ENCODE results near the gene INSC. TPM values are rescaled to one million over a fixed set of nuclear protein-coding genes. Genes with fewer than 3 reads are reported as not detected.

INSC gene
- total and polyA plus RNA-seq, 12 donors = 0.11 to 1.4 (median 0.61) TPM; not detected in 4

- no peaks in the 10 kb centered on the region for H3K4me1 ChIP-seq (replicated peaks in 1 of 2)
- no peaks in the 10 kb centered on the region for H3K9me3 ChIP-seq (replicated peaks in 1 of 3)
- no peaks in the 10 kb centered on the region for H3K36me3 ChIP-seq (replicated peaks in 1 of 2)
- H3K4me3 ChIP-seq = no peak overlapping the region
- TF ChIP-seq, protein P1, sequence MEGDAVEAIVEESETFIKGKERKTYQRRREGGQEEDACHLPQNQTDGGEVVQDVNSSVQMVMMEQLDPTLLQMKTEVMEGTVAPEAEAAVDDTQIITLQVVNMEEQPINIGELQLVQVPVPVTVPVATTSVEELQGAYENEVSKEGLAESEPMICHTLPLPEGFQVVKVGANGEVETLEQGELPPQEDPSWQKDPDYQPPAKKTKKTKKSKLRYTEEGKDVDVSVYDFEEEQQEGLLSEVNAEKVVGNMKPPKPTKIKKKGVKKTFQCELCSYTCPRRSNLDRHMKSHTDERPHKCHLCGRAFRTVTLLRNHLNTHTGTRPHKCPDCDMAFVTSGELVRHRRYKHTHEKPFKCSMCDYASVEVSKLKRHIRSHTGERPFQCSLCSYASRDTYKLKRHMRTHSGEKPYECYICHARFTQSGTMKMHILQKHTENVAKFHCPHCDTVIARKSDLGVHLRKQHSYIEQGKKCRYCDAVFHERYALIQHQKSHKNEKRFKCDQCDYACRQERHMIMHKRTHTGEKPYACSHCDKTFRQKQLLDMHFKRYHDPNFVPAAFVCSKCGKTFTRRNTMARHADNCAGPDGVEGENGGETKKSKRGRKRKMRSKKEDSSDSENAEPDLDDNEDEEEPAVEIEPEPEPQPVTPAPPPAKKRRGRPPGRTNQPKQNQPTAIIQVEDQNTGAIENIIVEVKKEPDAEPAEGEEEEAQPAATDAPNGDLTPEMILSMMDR (IDR thresholded peaks at IDR 0.05) = no peak
- TF ChIP-seq POLR2A (IDR thresholded peaks at IDR 0.05) = no peak
- intact Hi-C loops (cut with DNase I) = no loop called here
- DNase-seq = no peak
- H3K27me3 ChIP-seq = no peaks in the 10 kb centered on the region
- 62 to 74% (median 67%) methylated on average over 5 of the region's 5 CpGs for WGBS, 4 donors
- no peak overlapping the region for H3K27ac ChIP-seq
These were observed 87.9 kb downstream of the INSC start for GRCh38 chr11:15202626-15203025.

GRCh38 chr11:15204711-15205110, 90.0 kb downstream of the INSC start:
- H3K27ac ChIP-seq = no peak overlapping the region
- H3K36me3 ChIP-seq (replicated peaks in 1 of 2) = no peaks in the 10 kb centered on the region
- intact Hi-C loops (cut with DNase I) = loop anchor here (5.0 kb wide), 2 partner anchors 97 to 102 kb away; no protein-coding TSS in a partner anchor
- no peaks in the 10 kb centered on the region for H3K4me1 ChIP-seq (replicated peaks in 1 of 2)
- DNase-seq = no peak
- TF ChIP-seq, protein P1 (IDR thresholded peaks at IDR 0.05) = no peak
- TF ChIP-seq POLR2A (IDR thresholded peaks at IDR 0.05) = no peak
- no peak overlapping the region for H3K4me3 ChIP-seq
- no peaks in the 10 kb centered on the region for H3K27me3 ChIP-seq
- WGBS, 4 donors = 72 to 79% (median 77%) methylated on average over 8 to 10 of the region's 10 CpGs
- no peaks in the 10 kb centered on the region for H3K9me3 ChIP-seq (replicated peaks in 1 of 3)

GRCh38 chr11:15206791-15207190, 92.1 kb downstream of the INSC start:
- TF ChIP-seq, protein P1 (IDR thresholded peaks at IDR 0.05) = no peak
- TF ChIP-seq POLR2A (IDR thresholded peaks at IDR 0.05) = no peak
- Histone ChIP-seq H3K36me3 (replicated peaks in 1 of 2) (no peaks in the 10 kb centered on the region), H3K9me3 (replicated peaks in 1 of 3) (no peaks in the 10 kb centered on the region), H3K27ac (no peak overlapping the region), H3K27me3 (no peaks in the 10 kb centered on the region), H3K4me3 (no peak overlapping the region), H3K4me1 (replicated peaks in 1 of 2) (no peaks in the 10 kb centered on the region)
- intact Hi-C loops (cut with DNase I) = loop anchor here (5.0 kb wide), 2 partner anchors 99 to 104 kb away; no protein-coding TSS in a partner anchor
- WGBS, 4 donors = 74 to 88% (median 83%) methylated on average over 2 of the region's 2 CpGs
- no peak for DNase-seq

GRCh38 chr11:15208378-15209222, 93.9 kb downstream of the INSC start:
- Histone ChIP-seq H3K36me3 (replicated peaks in 1 of 2) (no peaks in the 10 kb centered on the region), H3K4me3 (no peak overlapping the region), H3K9me3 (replicated peaks in 1 of 3) (no peaks in the 10 kb centered on the region), H3K27me3 (no peaks in the 10 kb centered on the region), H3K4me1 (replicated peaks in 1 of 2) (no peaks in the 10 kb centered on the region), H3K27ac (no peak overlapping the region)
- no peak for TF ChIP-seq POLR2A (IDR thresholded peaks at IDR 0.05)
- TF ChIP-seq, protein P1 (IDR thresholded peaks at IDR 0.05) = peak; percentile 74 to 90 (median 85)
- DNase-seq = peak; percentile 55 to 80 (median 72)
- 10 to 28% (median 18%) methylated on average over 3 to 10 of the region's 10 CpGs for WGBS, 4 donors
- intact Hi-C loops (cut with DNase I) = loop anchor here (5.0 kb wide), 2 partner anchors 101 to 106 kb away; no protein-coding TSS in a partner anchor
